HEK293 (cell line): ENCODE measurements around the gene AGPAT4.

Experiments
- CTCF ChIA-PET: fragments of 350-600 bp; formaldehyde crosslinking; extraction: SDS; loops from one replicate; lab custom pipeline; 2021; ENCODE audit warnings: antibody characterized with exemption; lab: Yijun Ruan, JAX
- POLR2A ChIA-PET: fragments of 300-600 bp; formaldehyde crosslinking; extraction: SDS; loops from one replicate; lab custom pipeline; 2020; ENCODE audit warnings: antibody characterized with exemption, inconsistent platforms; lab: Yijun Ruan, JAX
- H3K27ac ChIP-seq: fragments of 200-500 bp; sonication (Bioruptor generic); 2 replicates; pipeline ENCODE4 v1.5.1; 2014; ENCODE audit warnings: low read depth, low read length, control low read depth, inconsistent platforms; ENCODE audit errors: extremely low read depth
- H3K36me3 ChIP-seq, 2 experiments: fragments of 200-500 bp in 1 of 2; sonication (Bioruptor generic) in 1 of 2; 1 replicate in 1 of 2; 2 replicates in 1 of 2; pipeline ENCODE4 v1.5.1; 2014 to 2017; ENCODE audit warnings: inconsistent platforms in 2 of 2, low read length in 2 of 2; ENCODE audit not compliant: control insufficient read depth in 2 of 2, insufficient read depth in 1 of 2
- H3K4me1 ChIP-seq: fragments of 200-500 bp; sonication (Bioruptor generic); 2 replicates; pipeline ENCODE4 v1.5.1; 2014; ENCODE audit warnings: mild to moderate bottlenecking, low read length, inconsistent platforms; ENCODE audit not compliant: control insufficient read depth, insufficient read depth
- H3K4me3 ChIP-seq: 2 replicates; pipeline ENCODE4 v1.5.1; 2011; ENCODE audit warnings: low read depth, mild to moderate bottlenecking, control low read depth, low read length, moderate library complexity
- H3K9me3 ChIP-seq: fragments of 200-500 bp; sonication (Bioruptor generic); 2 replicates; pipeline ENCODE4 v1.5.1; 2014; ENCODE audit warnings: low read depth, low read length, inconsistent platforms; ENCODE audit not compliant: control insufficient read depth, insufficient read depth
- CTCF ChIP-seq: fragments of 450-650 bp; formaldehyde crosslinking; IDR thresholded peaks from 2 replicates; pipeline ENCODE4 v1.5.1; 2016; ENCODE audit warnings: missing biosample characterization, missing genetic modification characterization
- GLI2 ChIP-seq: fragments of 450-650 bp; formaldehyde crosslinking; IDR thresholded peaks from 2 replicates; pipeline ENCODE4; 2017; ENCODE audit warnings: missing biosample characterization, missing genetic modification characterization, low read depth, borderline replicate concordance
- HIC1 ChIP-seq: fragments of 450-650 bp; formaldehyde crosslinking; IDR thresholded peaks from 2 replicates; pipeline ENCODE4 v1.5.1; 2016; ENCODE audit warnings: missing biosample characterization, missing genetic modification characterization
- KLF17 ChIP-seq: fragments of 450-650 bp; formaldehyde crosslinking; IDR thresholded peaks from 2 replicates; pipeline ENCODE4 v1.5.1; 2016; ENCODE audit warnings: missing biosample characterization, missing genetic modification characterization
- TRIM28 ChIP-seq: IDR thresholded peaks from 2 replicates; pipeline ENCODE4 v1.6.1; 2011; ENCODE audit warnings: low read length, control low read depth, borderline replicate concordance
- ZBTB20 ChIP-seq: fragments of 450-650 bp; formaldehyde crosslinking; IDR thresholded peaks from 2 replicates; pipeline ENCODE4 v1.5.1; 2016; ENCODE audit warnings: missing biosample characterization, missing genetic modification characterization
- ZFHX2 ChIP-seq: fragments of 450-650 bp; formaldehyde crosslinking; conservative IDR thresholded peaks from 2 replicates; pipeline ENCODE4 v1.5.1; 2016; ENCODE audit warnings: missing biosample characterization, missing genetic modification characterization
- ZNF121 ChIP-seq: fragments of 450-650 bp; formaldehyde crosslinking; IDR thresholded peaks from 2 replicates; pipeline ENCODE4 v1.5.1; 2016; ENCODE audit warnings: missing biosample characterization, missing genetic modification characterization
- ZNF248 ChIP-seq: fragments of 450-650 bp; formaldehyde crosslinking; IDR thresholded peaks from 2 replicates; pipeline ENCODE4 v1.5.1; 2017; ENCODE audit warnings: missing biosample characterization, missing genetic modification characterization
- ZNF26 ChIP-seq: fragments of 450-650 bp; formaldehyde crosslinking; IDR thresholded peaks from 2 replicates; pipeline ENCODE4 v1.5.1; 2016; ENCODE audit warnings: missing biosample characterization, missing genetic modification characterization
- ZNF280D ChIP-seq: fragments of 450-650 bp; formaldehyde crosslinking; IDR thresholded peaks from 2 replicates; pipeline ENCODE4 v1.5.1; 2016; ENCODE audit warnings: missing biosample characterization, missing genetic modification characterization
- ZNF292 ChIP-seq: fragments of 450-650 bp; formaldehyde crosslinking; IDR thresholded peaks from 2 replicates; pipeline ENCODE4 v1.5.1; 2016; ENCODE audit warnings: low read depth, missing biosample characterization, missing genetic modification characterization, borderline replicate concordance
- ZNF324 ChIP-seq: fragments of 450-650 bp; formaldehyde crosslinking; IDR thresholded peaks from 2 replicates; pipeline ENCODE4 v1.5.1; 2016; ENCODE audit warnings: missing biosample characterization, missing genetic modification characterization
- ZNF354C ChIP-seq: fragments of 450-650 bp; formaldehyde crosslinking; IDR thresholded peaks from 2 replicates; pipeline ENCODE4 v1.5.1; 2016; ENCODE audit warnings: missing biosample characterization, missing genetic modification characterization, low read depth, borderline replicate concordance
- ZNF660 ChIP-seq: fragments of 450-650 bp; IDR thresholded peaks from 2 replicates; pipeline ENCODE4 v1.5.1; 2018; ENCODE audit warnings: missing biosample characterization, mild to moderate bottlenecking, missing genetic modification characterization
- ZNF776 ChIP-seq: fragments of 450-650 bp; formaldehyde crosslinking; IDR thresholded peaks from 2 replicates; pipeline ENCODE4 v1.5.0; 2017; ENCODE audit warnings: missing biosample characterization, missing genetic modification characterization, borderline replicate concordance
- ZNF785 ChIP-seq: fragments of 450-650 bp; formaldehyde crosslinking; IDR thresholded peaks from 2 replicates; pipeline ENCODE4 v1.5.1; 2016; ENCODE audit warnings: missing biosample characterization, missing genetic modification characterization
- ZNF791 ChIP-seq: fragments of 450-650 bp; formaldehyde crosslinking; IDR thresholded peaks from 2 replicates; pipeline ENCODE4 v1.5.1; 2016; ENCODE audit warnings: missing biosample characterization, missing genetic modification characterization
- ZNF837 ChIP-seq: fragments of 450-650 bp; formaldehyde crosslinking; IDR thresholded peaks from 2 replicates; pipeline ENCODE4 v1.5.1; 2016; ENCODE audit warnings: missing biosample characterization, missing genetic modification characterization

Gene AGPAT4

GRCh38 chr6:161264181-161264580, 9.7 kb downstream of the AGPAT4 start (continued):
- TF ChIP-seq KLF17 (tag by site-specific recombination): no peak
- TF ChIP-seq ZNF660: no peak

- H3K36me3 ChIP-seq: peaks cover 0 to 37% of the 10 kb centered on the region in 2 experiments; a peak in 2 of 3 replicates
- CTCF ChIA-PET: interaction anchor here (0.6 to 1.7 kb wide), 3 partner anchors 10 to 111 kb away, joined by 3 to 4 read pairs (median 3); no protein-coding TSS in a partner anchor
- no peaks in the 10 kb centered on the region for H3K9me3 ChIP-seq
- TF ChIP-seq ZNF354C (tag by site-specific recombination) (no peak), ZNF280D (tag by site-specific recombination) (no peak), ZNF121 (no peak), ZNF776 (tag by site-specific recombination) (no peak), ZNF248 (no peak), ZNF785 (no peak), ZFHX2 (tag by site-specific recombination) (no peak), HIC1 (no peak), ZNF26 (tag by site-specific recombination) (no peak), TRIM28 (no peak), ZBTB20 (no peak), GLI2 (tag by site-specific recombination) (no peak), ZNF837 (tag by site-specific recombination) (no peak), CTCF (no peak), ZNF324 (tag by site-specific recombination) (no peak), ZNF791 (tag by site-specific recombination) (no peak), ZNF292 (tag by site-specific recombination) (no peak)
- H3K4me1 ChIP-seq: no peaks in the 10 kb centered on the region
- POLR2A ChIA-PET: interaction anchor here (1.4 to 1.7 kb wide), 2 partner anchors 10 to 12 kb away, joined by 5 to 14 read pairs; partner anchors contain the start of gene AGPAT4
- no peak overlapping the region for H3K27ac ChIP-seq
- no peak overlapping the region for H3K4me3 ChIP-seq
Observed at GRCh38 chr6:161261816-161262215, 12.0 kb downstream of the AGPAT4 start.
